Uterus (tissue), 4 donors: Measurements from ENCODE around the gene SLITRK3. TPM values are rescaled to one million over a fixed set of nuclear protein-coding genes. Genes with fewer than 3 reads are reported as not detected.

Experiments used
- DNase-seq, 2 donors: peaks; one replicate each; pipeline ENCODE4 v3.0.0-alpha.2; 2019 to 2020
- H3K27ac ChIP-seq, 2 donors: fragments of 200-600 bp; sonication (generic); 1 replicate in 1 of 2; 2 replicates in 1 of 2; pipeline ENCODE4 v1.5.1; 2016 to 2018
- H3K27me3 ChIP-seq, 2 donors: fragments of 200-600 bp; sonication (generic); one replicate each; pipeline ENCODE4 v1.5.1; 2018 to 2019; ENCODE audit warnings: control low read depth in 1 of 2
- H3K36me3 ChIP-seq, 2 donors: fragments of 200-600 bp; sonication (generic); one replicate each; pipeline ENCODE4 v1.5.1; 2019; ENCODE audit warnings: control low read depth in 1 of 2
- H3K4me1 ChIP-seq, 2 donors: fragments of 200-600 bp; sonication (generic); one replicate each; pipeline ENCODE4 v1.5.1; 2018 to 2019; ENCODE audit warnings: control low read depth in 1 of 2
- H3K4me3 ChIP-seq, 2 donors: fragments of 200-600 bp; sonication (generic); 1 replicate in 1 of 2; 2 replicates in 1 of 2; pipeline ENCODE4 v1.5.1; 2018 to 2019; ENCODE audit warnings: mild to moderate bottlenecking in 1 of 2
- H3K9me3 ChIP-seq, 2 donors: fragments of 200-600 bp; sonication (generic); one replicate each; pipeline ENCODE4 v1.5.1; 2019; ENCODE audit warnings: control low read depth in 1 of 2
- POLR2A ChIP-seq, 2 donors: fragments of 450-650 bp; IDR thresholded peaks; one replicate each; pipeline ENCODE4 v1.6.1; 2016; ENCODE audit warnings: antibody characterized with exemption in 2 of 2, mild to moderate bottlenecking in 1 of 2, moderate library complexity in 1 of 2
- intact Hi-C: fragments of 100-400 bp; cut with DNase I; formaldehyde crosslinking; loops from one replicate; pipeline ENCODE4 v1.15.1; 2023; ENCODE audit warnings: low total_unique reads
- total RNA-seq, 4 donors: library from RNA; depleted of rRNA in 3 of 4; stranded (reverse); fragments of >200 nt in 3 of 4; gene quantifications; one replicate each; pipeline versions ENCODE4 v1.1.0 to v1.2.4, GENCODE V29; 2014 to 2023
- TF ChIP-seq, protein P1 (sequence below), 4 experiments: fragments of 200-600 bp in 2 of 4; fragments of 450-650 bp in 2 of 4; sonication (generic) in 2 of 4; IDR thresholded peaks; one replicate each; pipeline ENCODE4 v1.5.1; 2016 to 2019; ENCODE audit warnings: antibody characterized with exemption in 4 of 4, mild to moderate bottlenecking in 2 of 4, moderate library complexity in 1 of 4
- donor health status: DM: yes; HTN: yes; CAD: no.

The SLITRK3 gene
- total RNA-seq, 4 donors from 2014 or later, result under 0.01 to 31.7 (median 17.3) TPM

DNA sequence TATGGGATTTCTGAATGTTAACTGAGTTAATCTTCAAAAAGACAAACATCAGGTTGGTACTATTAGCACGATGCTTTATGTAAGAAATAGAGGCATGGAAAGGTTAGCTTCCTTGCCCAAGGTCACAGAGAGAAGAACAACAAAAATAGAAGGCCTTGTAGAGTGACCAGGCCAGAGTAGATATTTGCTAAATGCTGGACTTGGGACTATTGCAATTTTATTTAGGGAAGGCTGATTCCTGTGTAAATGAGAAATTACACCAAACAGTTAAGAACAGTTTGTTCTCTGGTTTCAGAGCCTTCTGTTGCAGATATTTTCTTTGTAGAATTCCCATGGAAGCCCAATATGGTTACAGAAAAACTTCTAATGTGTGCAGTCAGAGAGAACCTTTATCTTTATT is 16.4 kb upstream of the SLITRK3 start:
- no peak for TF ChIP-seq POLR2A (IDR thresholded peaks at IDR 0.05)
- TF ChIP-seq, protein P1, sequence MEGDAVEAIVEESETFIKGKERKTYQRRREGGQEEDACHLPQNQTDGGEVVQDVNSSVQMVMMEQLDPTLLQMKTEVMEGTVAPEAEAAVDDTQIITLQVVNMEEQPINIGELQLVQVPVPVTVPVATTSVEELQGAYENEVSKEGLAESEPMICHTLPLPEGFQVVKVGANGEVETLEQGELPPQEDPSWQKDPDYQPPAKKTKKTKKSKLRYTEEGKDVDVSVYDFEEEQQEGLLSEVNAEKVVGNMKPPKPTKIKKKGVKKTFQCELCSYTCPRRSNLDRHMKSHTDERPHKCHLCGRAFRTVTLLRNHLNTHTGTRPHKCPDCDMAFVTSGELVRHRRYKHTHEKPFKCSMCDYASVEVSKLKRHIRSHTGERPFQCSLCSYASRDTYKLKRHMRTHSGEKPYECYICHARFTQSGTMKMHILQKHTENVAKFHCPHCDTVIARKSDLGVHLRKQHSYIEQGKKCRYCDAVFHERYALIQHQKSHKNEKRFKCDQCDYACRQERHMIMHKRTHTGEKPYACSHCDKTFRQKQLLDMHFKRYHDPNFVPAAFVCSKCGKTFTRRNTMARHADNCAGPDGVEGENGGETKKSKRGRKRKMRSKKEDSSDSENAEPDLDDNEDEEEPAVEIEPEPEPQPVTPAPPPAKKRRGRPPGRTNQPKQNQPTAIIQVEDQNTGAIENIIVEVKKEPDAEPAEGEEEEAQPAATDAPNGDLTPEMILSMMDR (IDR thresholded peaks at IDR 0.05), result no peak
- H3K27me3 ChIP-seq, result no peaks in the 10 kb centered on the region
- H3K4me1 ChIP-seq, result no peaks in the 10 kb centered on the region
- no peak overlapping the region for H3K4me3 ChIP-seq
- no peaks in the 10 kb centered on the region for H3K9me3 ChIP-seq
- no peaks in the 10 kb centered on the region for H3K36me3 ChIP-seq
- DNase-seq, result no peak
- intact Hi-C loops, result no loop called here
- no peak overlapping the region for H3K27ac ChIP-seq

DNA sequence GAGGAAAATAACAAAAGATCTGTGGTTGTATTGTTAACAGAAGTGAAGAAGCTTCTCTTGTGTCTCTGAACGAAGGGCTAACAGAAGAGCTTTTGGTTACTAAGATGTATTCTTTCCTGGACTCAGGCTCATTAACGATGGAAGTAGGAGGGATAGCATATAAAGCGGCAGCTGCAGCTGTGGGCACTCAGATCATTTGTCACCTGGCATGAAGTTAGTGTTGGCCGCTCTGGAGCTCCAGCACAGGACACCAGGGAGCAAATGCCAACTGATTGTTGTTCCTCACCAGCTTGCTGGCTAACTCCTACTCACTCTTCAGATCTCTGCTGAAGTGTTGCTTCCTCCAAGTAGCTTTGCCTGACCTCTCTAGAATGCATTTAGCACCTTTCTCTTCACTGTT is 15.5 kb upstream of the SLITRK3 start:
- no peaks in the 10 kb centered on the region for H3K9me3 ChIP-seq
- H3K36me3 ChIP-seq, result no peaks in the 10 kb centered on the region
- no peak for TF ChIP-seq POLR2A (IDR thresholded peaks at IDR 0.05)
- TF ChIP-seq, protein P1 (IDR thresholded peaks at IDR 0.05), result no peak
- H3K4me1 ChIP-seq, result no peaks in the 10 kb centered on the region
- DNase-seq, result no peak
- intact Hi-C loops, result no loop called here
- H3K27me3 ChIP-seq, result no peaks in the 10 kb centered on the region
- H3K4me3 ChIP-seq, result no peak overlapping the region
- H3K27ac ChIP-seq, result no peak overlapping the region

DNA sequence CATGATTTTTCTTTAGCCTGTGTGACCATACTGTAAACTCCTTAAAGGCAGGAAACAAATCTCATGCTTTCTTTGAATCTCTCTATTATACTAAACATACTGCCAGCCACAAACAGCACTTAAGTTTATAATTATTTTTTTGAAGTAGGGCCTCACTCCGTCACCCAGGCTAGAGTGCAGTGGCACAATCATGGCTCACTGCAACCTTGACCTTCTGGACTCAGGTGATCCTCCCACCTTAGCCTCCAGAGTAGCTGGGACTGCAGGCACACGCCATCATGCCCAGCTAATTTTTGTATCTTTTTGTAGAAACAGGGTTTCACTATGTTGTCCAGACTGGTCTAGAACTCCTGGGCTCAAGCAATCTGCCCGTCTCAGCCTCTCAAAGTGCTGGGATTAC is 14.5 kb upstream of the SLITRK3 start:
- Histone ChIP-seq H3K36me3 (no peaks in the 10 kb centered on the region), H3K9me3 (no peaks in the 10 kb centered on the region), H3K27me3 (no peaks in the 10 kb centered on the region), H3K4me3 (no peak overlapping the region), H3K4me1 (no peaks in the 10 kb centered on the region), H3K27ac (no peak overlapping the region)
- no peak for TF ChIP-seq POLR2A (IDR thresholded peaks at IDR 0.05)
- TF ChIP-seq, protein P1 (IDR thresholded peaks at IDR 0.05), result no peak
- intact Hi-C loops, result no loop called here
- no peak for DNase-seq

DNA sequence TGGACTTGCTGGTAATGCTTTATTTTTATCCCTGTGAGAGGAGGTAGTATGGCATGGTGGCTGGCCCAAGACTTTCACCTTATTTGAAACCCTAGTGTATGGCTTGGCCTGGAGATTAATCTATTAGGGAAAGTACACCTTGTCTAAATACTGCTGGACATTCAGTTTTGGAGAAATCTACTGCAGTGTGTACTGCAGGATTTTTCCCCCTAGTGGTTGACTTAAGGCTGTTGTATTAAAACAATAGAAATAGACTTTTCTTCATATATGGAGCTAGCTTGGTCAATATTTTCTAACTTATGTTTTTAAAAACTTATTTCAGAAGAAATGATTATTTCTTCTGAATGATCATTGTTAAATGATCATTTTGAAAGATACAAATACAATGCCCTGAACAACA is 13.9 kb upstream of the SLITRK3 start:
- no peak for DNase-seq
- Histone ChIP-seq H3K27me3 (no peaks in the 10 kb centered on the region), H3K9me3 (no peaks in the 10 kb centered on the region), H3K36me3 (no peaks in the 10 kb centered on the region), H3K4me3 (no peak overlapping the region), H3K4me1 (no peaks in the 10 kb centered on the region), H3K27ac (no peak overlapping the region)
- intact Hi-C loops, result no loop called here
- TF ChIP-seq, protein P1 (IDR thresholded peaks at IDR 0.05), result peak in 3 of 4 experiments; percentile 17 to 44 (median 25)
- no peak for TF ChIP-seq POLR2A (IDR thresholded peaks at IDR 0.05)

DNA sequence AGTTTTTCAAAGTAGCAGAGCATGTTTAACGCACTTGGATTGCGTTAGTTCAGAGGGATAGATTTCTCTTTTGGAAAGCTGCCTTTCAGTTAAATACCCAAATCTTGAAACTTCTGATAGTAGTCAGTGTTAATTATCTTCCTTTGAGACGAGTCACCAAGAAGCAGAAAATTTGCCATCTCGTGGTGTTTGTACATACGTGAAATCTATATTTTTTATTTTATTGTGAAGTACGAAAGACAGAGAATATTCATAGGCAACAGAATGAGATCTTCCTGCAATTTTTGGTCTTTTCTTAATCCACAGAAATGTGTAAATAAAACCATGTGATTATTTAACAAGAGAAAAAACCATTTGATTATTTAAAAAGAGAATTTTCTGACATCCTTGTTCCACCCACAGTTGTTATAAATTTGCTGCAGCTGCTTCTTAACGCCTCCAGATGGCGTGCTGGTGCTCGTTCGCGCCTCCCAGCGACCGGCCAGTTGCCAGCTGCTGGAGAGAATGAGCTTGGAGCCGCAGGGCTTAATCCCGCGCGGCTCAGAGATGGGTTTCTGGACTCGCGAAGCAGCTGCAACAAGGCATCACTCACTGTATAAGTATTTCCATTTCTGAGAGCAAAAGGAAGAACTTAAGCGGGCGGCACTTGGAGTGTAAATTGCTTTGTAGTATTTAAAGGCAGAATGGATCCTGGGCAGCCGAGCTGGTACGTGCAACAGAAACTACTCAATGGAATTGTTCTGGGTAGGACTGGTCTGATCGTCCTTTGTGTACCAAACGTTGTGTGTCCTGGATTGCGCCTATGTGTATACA is 10.5 kb upstream of the SLITRK3 start:
- H3K4me1 ChIP-seq, result no peaks in the 10 kb centered on the region
- TF ChIP-seq POLR2A (IDR thresholded peaks at IDR 0.05), result no peak
- TF ChIP-seq, protein P1 (IDR thresholded peaks at IDR 0.05), result peak; percentile 49 to 92 (median 73)
- no peaks in the 10 kb centered on the region for H3K9me3 ChIP-seq
- peak; percentile 71 to 84 for DNase-seq
- H3K36me3 ChIP-seq, result no peaks in the 10 kb centered on the region
- H3K27ac ChIP-seq, result no peak overlapping the region
- H3K27me3 ChIP-seq, result peaks cover 0 to 5% of the 10 kb centered on the region in 2 donors
- peak overlapping the region; percentile 20 to 40 for H3K4me3 ChIP-seq
- intact Hi-C loops, result no loop called here
